ENCODE measurements around the gene FLOT1.
A peak's percentile ranks its signal among the peaks of the same experiment; 100 is the strongest.
"Not testable (repeated sequence)": the region's sequence is repeated elsewhere in the genome, so short reads cannot be mapped to it uniquely, and the experiment has no call there.

Gene FLOT1

DNA sequence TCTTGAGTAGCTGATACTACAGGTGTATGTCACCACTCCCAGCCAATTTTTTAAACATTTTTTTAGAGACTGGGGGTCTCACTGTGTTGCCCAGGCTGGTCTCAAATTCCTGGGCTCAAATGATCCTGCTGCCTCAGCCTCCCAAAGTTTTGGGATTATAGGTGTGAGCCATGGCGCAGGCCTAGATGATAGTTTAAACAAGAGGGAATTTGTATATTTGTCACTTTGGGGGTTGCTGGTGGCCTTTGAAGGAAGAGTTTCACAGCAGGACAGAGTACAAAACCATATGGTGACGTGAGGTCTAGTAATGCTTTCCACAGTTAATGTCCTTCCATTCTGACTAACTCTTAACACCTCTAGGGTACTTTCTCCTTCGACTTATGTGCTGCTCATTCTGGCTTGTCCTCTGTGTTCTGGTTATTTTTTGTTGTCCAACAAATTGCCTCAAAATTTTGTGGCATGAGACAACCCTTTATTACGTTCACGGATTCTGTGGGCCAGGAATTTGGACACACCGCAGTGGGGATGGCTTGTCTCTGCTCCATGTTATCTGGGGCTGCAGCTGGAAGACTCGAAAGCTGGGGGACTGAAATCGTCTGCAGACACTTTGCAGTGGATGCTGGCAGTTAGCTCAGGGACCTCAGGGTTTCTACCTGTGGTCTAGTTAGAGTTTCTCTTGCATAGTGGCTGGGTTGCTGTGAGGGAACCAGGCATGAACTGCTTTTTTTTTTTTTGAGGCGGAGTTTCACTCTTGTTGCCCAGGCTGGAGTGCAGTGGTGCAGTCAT lies 24.9 kb upstream of the FLOT1 start:
- POLR2A ChIA-PET: interaction anchor here (0.8 to 2.2 kb wide), 4 partner anchors 10 to 23 kb away, joined by 3 to 9 read pairs (median 6); partner anchors contain the start of gene IER3
- CTCF ChIA-PET: interaction anchor here (0.6 kb wide), 2 partner anchors 12 to 16 kb away, joined by 4 to 7 read pairs; no protein-coding TSS in a partner anchor
- TF ChIP-seq NFRKB (IDR thresholded peaks at IDR 0.05) (no peak), FOXM1 (IDR thresholded peaks at IDR 0.05; ENCODE audit: borderline replicate concordance) (no peak)
- no peak for DNase-seq (ENCODE audit: extremely low spot score)

DNA sequence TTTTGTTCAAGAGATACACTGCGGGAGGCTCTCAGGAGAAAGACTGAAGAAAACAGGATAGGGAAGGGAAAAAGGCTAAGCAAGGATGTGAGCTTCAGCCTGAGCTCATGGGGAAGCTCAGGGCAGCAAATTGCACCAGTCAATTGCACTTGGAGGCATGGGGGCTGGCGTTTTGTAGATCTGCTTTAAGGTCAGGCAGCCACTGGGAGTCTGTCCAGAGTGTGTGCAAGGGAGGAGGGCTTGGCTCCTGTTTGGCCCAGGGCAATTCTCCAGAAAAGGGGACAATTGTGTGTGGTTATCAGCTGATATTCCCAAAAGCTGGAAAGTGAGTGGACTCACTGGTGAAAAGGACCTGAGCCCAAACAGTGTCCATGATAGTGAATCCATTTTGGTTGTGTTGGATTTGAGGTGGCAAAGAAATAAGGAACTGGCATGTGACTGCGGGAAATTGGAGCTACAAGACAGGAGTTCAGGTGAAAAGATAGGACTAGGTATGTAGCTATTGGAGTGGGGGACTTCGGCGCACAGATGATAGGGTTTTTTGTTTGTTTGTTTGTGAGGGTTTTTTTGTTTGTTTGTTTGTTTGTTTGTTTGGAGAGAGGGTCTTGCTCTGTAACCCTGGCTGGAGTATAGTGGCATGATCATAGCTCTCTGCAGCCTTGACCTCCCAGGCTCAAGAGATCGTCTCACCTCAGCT lies 24.1 kb upstream of the FLOT1 start:
- no peak for DNase-seq (ENCODE audit: extremely low spot score)
- no peak for TF ChIP-seq HDGF (IDR thresholded peaks at IDR 0.05; ENCODE audit: borderline replicate concordance)
- ChIA-PET CTCF (interaction anchor here (0.6 kb wide), 2 partner anchors 11 to 16 kb away, joined by 4 to 7 read pairs; no protein-coding TSS in a partner anchor), POLR2A (interaction anchor here (0.8 to 2.2 kb wide), 4 partner anchors 10 to 22 kb away, joined by 3 to 9 read pairs (median 6); partner anchors contain the start of gene IER3)

DNA sequence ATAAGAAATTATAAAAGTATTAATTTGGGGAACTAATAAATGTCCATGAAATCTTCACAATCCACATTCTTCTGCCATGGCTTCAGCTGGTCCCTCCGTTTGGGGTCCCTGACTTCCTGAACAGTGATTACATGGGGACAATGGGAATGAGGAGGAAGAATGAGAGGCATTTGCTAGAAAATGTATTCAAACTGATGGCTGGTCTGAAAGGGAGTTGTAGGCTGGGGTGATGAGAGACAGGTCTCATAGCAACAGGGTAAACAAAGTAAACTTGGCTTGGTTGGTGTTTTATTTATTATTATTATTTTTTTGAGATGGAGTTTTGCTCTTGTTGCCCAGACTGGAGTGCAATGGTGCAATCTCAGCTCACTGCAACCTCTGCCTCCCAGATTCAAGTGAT lies 23.0 kb upstream of the FLOT1 start:
- POLR2A ChIA-PET: interaction anchor here (0.7 to 2.2 kb wide), 2 partner anchors 21 to 748 kb away, joined by 3 to 6 read pairs; partner anchors contain the start of gene IER3
- CTCF ChIA-PET: not testable (repeated sequence)

DNA sequence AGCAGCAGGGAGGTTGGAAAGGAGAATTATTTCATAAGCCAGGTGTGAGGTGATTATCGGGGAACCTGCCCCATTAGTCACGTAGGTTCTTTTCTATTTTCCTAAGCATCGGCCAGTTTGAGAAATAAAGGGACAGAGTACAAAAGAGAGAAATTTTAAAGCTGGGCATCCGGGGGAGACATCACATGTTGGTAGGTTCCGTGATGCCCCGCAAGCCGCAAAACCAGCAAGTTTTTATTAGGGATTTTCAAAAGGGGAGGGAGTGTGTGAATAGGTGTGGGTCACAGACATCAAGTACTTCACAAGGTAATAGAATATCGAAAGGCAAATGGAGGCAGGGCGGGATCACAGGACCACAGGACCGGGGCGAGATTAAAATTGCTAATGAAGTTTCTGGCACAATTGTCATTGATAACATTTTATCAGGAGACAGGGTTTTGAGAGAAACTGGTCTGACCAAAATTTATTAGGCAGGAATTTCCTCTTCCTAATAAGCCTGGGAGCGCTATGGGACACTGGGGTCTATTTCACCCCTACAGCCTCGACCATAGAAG lies 22.1 kb upstream of the FLOT1 start:
- DNase-seq (ENCODE audit: extremely low spot score): not testable (repeated sequence)
- ChIA-PET POLR2A (interaction anchor here (0.9 to 1.5 kb wide), 4 partner anchors 17 to 47 kb away, joined by 3 to 5 read pairs (median 4); partner anchors contain the start of gene MDC1), CTCF (interaction anchor here (0.6 to 1.2 kb wide), 2 partner anchors 42 to 304 kb away, joined by 3 read pairs; no protein-coding TSS in a partner anchor)

More for the DNA sequence above, 23.0 kb upstream of the FLOT1 start:
- DNase-seq (ENCODE audit: extremely low spot score): not testable (repeated sequence)

DNA sequence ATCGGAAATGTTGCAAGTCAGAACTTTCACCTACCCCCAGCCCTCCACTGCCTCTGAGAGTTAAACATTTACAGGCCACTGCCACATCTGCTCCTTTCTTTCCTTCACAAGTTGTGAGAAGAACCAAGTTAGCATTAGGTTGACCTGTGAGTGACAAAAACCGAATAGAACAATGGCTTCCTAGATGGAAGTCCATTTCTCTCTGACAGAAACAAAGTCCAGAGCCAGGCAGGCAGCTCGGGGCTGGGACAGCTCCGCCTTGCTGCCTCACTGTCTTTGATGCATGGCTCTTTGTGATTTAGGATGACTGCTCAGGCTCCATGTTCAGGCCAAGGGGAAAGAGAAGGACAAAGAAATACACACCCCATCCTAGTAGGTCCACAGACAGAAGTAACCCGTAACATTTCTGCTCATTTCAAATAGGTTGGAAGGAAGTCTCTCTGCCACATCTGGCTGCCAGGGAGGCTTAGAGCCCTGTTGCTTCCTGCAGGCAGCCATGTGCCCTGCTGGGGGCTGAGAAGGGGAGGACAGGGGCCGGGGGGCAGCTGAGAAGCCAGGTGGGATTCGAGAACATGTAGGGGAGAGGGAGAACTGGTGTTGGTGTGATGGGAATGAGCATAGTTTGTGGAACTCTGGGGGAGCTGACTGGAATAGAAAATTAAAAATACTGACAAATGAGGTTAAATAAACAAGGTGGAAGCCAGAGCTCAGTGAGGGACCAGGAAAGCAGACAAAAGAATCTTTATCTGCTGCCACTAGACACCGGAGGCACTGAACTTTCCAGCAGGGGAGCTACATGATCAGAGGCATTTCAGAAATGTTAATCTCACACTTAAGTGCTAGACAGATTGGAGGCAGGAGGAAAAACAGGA lies 21.4 kb upstream of the FLOT1 start:
- ChIA-PET POLR2A (interaction anchor here (0.9 to 1.5 kb wide), 4 partner anchors 17 to 46 kb away, joined by 3 to 5 read pairs (median 4); partner anchors contain the start of gene MDC1), CTCF (interaction anchor here (0.6 to 1.2 kb wide), 2 partner anchors 41 to 305 kb away, joined by 3 read pairs; no protein-coding TSS in a partner anchor)
- TF ChIP-seq ELF4 (IDR thresholded peaks at IDR 0.05): no peak
- TF ChIP-seq TARDBP (IDR thresholded peaks at IDR 0.05): no peak
- TF ChIP-seq, protein P1, sequence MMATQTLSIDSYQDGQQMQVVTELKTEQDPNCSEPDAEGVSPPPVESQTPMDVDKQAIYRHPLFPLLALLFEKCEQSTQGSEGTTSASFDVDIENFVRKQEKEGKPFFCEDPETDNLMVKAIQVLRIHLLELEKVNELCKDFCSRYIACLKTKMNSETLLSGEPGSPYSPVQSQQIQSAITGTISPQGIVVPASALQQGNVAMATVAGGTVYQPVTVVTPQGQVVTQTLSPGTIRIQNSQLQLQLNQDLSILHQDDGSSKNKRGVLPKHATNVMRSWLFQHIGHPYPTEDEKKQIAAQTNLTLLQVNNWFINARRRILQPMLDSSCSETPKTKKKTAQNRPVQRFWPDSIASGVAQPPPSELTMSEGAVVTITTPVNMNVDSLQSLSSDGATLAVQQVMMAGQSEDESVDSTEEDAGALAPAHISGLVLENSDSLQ (IDR thresholded peaks at IDR 0.05): no peak
- no peak for TF ChIP-seq ZNF384 (IDR thresholded peaks at IDR 0.05)
- no peak for TF ChIP-seq FOXA1 (IDR thresholded peaks at IDR 0.05)
- TF ChIP-seq SP1 (IDR thresholded peaks at IDR 0.05): no peak
- TF ChIP-seq HDGF (IDR thresholded peaks at IDR 0.05; ENCODE audit: borderline replicate concordance): no peak
- TF ChIP-seq LEF1 (IDR thresholded peaks at IDR 0.05; ENCODE audit: borderline replicate concordance): no peak
- peak; percentile 46 for DNase-seq (ENCODE audit: extremely low spot score)

DNA sequence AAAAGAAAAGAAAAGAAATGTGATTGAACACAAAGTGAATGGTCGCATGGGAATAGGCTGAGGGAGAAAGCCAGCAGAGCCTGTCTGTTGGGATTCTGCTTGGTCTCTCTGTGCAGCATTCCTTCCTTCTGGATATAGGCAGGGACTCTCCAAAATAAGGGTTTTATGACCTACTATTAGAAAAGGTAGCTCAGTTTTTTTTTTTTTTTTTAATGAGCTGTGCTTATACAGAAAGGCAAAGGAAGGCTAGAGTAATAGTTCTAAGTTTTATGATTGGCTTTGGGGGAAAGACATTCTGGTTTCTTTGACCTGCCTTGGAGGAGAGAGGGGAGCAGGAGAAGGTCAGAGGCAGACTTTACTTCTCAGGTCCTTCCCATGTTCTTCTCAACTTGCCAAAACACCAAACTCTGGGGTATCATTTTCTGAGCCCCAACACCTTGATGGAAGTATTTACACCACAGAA lies 20.7 kb upstream of the FLOT1 start:
- no peak for TF ChIP-seq SP1 (IDR thresholded peaks at IDR 0.05)
- TF ChIP-seq NFRKB (IDR thresholded peaks at IDR 0.05): no peak
- no peak for TF ChIP-seq ARNT (IDR thresholded peaks at IDR 0.05)
- TF ChIP-seq FOXK2 (IDR thresholded peaks at IDR 0.05): no peak
- ChIA-PET POLR2A (no interaction called here), CTCF (no interaction called here)
- no peak for DNase-seq (ENCODE audit: extremely low spot score)

DNA sequence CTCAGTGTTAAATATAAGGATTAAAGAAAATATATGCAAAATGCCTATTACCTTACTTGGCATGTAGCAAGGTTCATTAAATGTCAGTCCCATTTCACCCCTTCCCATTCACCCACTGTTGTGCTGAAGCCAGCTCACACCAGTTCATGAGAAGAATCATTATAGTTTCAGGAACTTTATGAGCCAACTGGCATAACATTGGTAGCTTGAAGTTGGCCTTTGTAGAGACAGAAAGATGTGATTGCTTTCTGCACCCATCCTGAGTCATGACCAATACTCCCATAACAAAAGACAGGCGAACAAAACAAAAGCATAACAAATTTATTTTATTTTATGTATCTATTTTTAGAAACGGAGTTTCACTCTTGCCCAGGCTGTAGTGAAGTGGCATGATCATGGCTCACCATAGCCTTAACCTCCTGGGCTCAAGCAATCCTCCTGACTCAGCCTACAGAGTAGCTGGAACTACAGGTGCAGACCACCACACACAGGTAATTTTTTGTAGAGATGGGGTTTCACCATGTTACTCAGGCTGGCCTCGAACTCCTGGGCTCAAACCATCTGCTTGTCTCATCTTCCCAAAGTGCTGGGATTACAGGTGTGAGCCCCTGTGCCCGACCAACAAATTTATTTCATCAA lies 19.4 kb upstream of the FLOT1 start:
- TF ChIP-seq SUZ12 (IDR thresholded peaks at IDR 0.05) (no peak), LEF1 (IDR thresholded peaks at IDR 0.05; ENCODE audit: borderline replicate concordance) (no peak), CTBP1 (IDR thresholded peaks at IDR 0.05; ENCODE audit: borderline replicate concordance) (no peak), FOXA1 (IDR thresholded peaks at IDR 0.05) (no peak), SP1 (IDR thresholded peaks at IDR 0.05) (no peak), FOXM1 (IDR thresholded peaks at IDR 0.05; ENCODE audit: borderline replicate concordance) (no peak), NFRKB (IDR thresholded peaks at IDR 0.05) (no peak)
- TF ChIP-seq, protein P1 (IDR thresholded peaks at IDR 0.05): no peak
- ChIA-PET POLR2A (no interaction called here), CTCF (no interaction called here)
- no peak for DNase-seq (ENCODE audit: extremely low spot score)

Data from HEK293T (cell line).